K562 (cell line): ENCODE measurements around the gene MFSD2B. TPM values are rescaled to one million over a fixed set of nuclear protein-coding genes. Genes with fewer than 3 reads are reported as not detected.

Source experiments
- ARID1B ChIP-seq: fragments of 450-650 bp; IDR thresholded peaks from 2 replicates; pipeline ENCODE4 v1.6.1; 2016; ENCODE audit warnings: antibody characterized with exemption, mild to moderate bottlenecking, inconsistent platforms
- CBX3 ChIP-seq, 2 experiments: IDR thresholded peaks; 1 replicate in 1 of 2; 2 replicates in 1 of 2; pipeline ENCODE4 v1.6.1; 2012; ENCODE audit warnings: inconsistent platforms in 2 of 2, low read length in 2 of 2, borderline replicate concordance in 1 of 2, control low read depth in 1 of 2
- CHD1 ChIP-seq: fragments of 200-600 bp; sonication (generic); IDR thresholded peaks from one replicate; pipeline ENCODE4 v1.6.1; 2012; ENCODE audit warnings: mild to moderate bottlenecking, moderate library complexity, low read length, inconsistent platforms
- CHD7 ChIP-seq: fragments of 200-600 bp; sonication (generic); IDR thresholded peaks from one replicate; pipeline ENCODE4 v1.6.1; 2012; ENCODE audit warnings: mild to moderate bottlenecking, low read depth, low read length, inconsistent platforms
- CTBP1 ChIP-seq: fragments of 450-650 bp; IDR thresholded peaks from 2 replicates; pipeline ENCODE4 v1.6.1; 2016; ENCODE audit warnings: borderline replicate concordance
- JUND ChIP-seq, 2 experiments: IDR thresholded peaks; 2 replicates in 1 of 2; 3 replicates in 1 of 2; pipeline ENCODE4 v1.6.1; 2011; ENCODE audit warnings: borderline replicate concordance in 2 of 2, low read depth in 2 of 2, low read length in 2 of 2, improper control_type of control experiment in 1 of 2, missing biosample characterization in 1 of 2, missing genetic modification characterization in 1 of 2, missing genetic modification reagents in 1 of 2
- PYGO2 ChIP-seq: fragments of 450-650 bp; IDR thresholded peaks from 2 replicates; pipeline ENCODE4 v1.6.1; 2016; ENCODE audit warnings: mild to moderate bottlenecking, missing genetic modification characterization, moderate library complexity, missing compliant biosample characterization
- RBBP5 ChIP-seq: fragments of 200-600 bp; sonication (generic); IDR thresholded peaks from 2 replicates; pipeline ENCODE4 v1.6.1; 2012; ENCODE audit warnings: borderline replicate concordance, mild to moderate bottlenecking, low read length, control low read depth, inconsistent platforms; ENCODE audit not compliant: insufficient read depth, poor library complexity, severe bottlenecking
- TRIM28 ChIP-seq: fragments of 450-650 bp; IDR thresholded peaks from 2 replicates; pipeline ENCODE4 v1.6.1; 2017
- ZKSCAN1 ChIP-seq: fragments of 150-350 bp; IDR thresholded peaks from 2 replicates; pipeline ENCODE4 v1.6.1; 2016; ENCODE audit warnings: low read depth, low read length
- ZMIZ1 ChIP-seq, 2 experiments: fragments of 150-350 bp in 1 of 2; IDR thresholded peaks; 2 replicates each; pipeline ENCODE4 v1.6.1; 2012 to 2016; ENCODE audit warnings: low read depth in 2 of 2, low read length in 2 of 2, mild to moderate bottlenecking in 1 of 2, moderate library complexity in 1 of 2
- ZNF239 ChIP-seq: fragments of 250-450 bp; sonication (Bioruptor Pico); IDR thresholded peaks from 2 replicates; pipeline ENCODE4 v1.4.0; 2020; ENCODE audit warnings: mild to moderate bottlenecking
- polyA plus RNA-seq, 8 experiments: library from polyadenylated mRNA; depleted of rRNA in 4 of 8; stranded (reverse) in 5 of 8; unstranded in 3 of 8; fragments of >200 nt; fragmentation: Nextera tagmentation in 2 of 8; fragmentation: Illumina TruSeq in 1 of 8; extraction: Ambion mirVana in 2 of 8; extraction: Trizol in 1 of 8; gene quantifications; 2 replicates each; pipeline versions ENCODE4 v1.2.1 to v1.2.3, GENCODE V29; 2011 to 2014; ENCODE audit warnings: inconsistent platforms in 1 of 8, missing spikeins in 1 of 8
- total RNA-seq, 7 experiments: library from RNA; depleted of rRNA in 6 of 7; stranded (reverse); fragments of >200 nt in 6 of 7; fragmentation: Illumina TruSeq in 2 of 7; extraction: Trizol in 2 of 7; gene quantifications; 2 replicates each; pipeline versions ENCODE4 v1.2.1 to v1.2.3, GENCODE V29; 2011 to 2021; ENCODE audit warnings: low replicate concordance in 1 of 7

The MFSD2B gene
- total and polyA plus RNA-seq, 9 of the 15 experiments (the other 6 are each of a cell fraction or from before 2014, with no cell fraction given), result 2.6 to 10.9 (median 6.8) TPM

- no peak for TF ChIP-seq CHD7
- TF ChIP-seq ZMIZ1 (IDR thresholded peaks at IDR 0.05; ENCODE audit: low read depth in 2 of 2, low read length in 2 of 2), result no peak
- no peak for TF ChIP-seq CBX3 (IDR thresholded peaks at IDR 0.05; ENCODE audit: borderline replicate concordance in 1 of 2, low read length in 2 of 2)
- no peak for TF ChIP-seq ARID1B
- no peak for TF ChIP-seq TRIM28
- no peak for TF ChIP-seq CTBP1
- no peak for TF ChIP-seq ZKSCAN1
- no peak for TF ChIP-seq RBBP5
- TF ChIP-seq CHD1, result no peak
- no peak for TF ChIP-seq PYGO2 (tag)
- TF ChIP-seq JUND (IDR thresholded peaks at IDR 0.05; ENCODE audit: borderline replicate concordance, low read depth, low read length), result no peak
- no peak for TF ChIP-seq JUND (tag; IDR thresholded peaks at IDR 0.05; ENCODE audit: borderline replicate concordance, low read depth, low read length)
- TF ChIP-seq ZNF239 (CRISPR knock-in tag), result no peak
These were observed 5.9 kb downstream of the MFSD2B start (continued) for GRCh38 chr2:24015562-24016375.
